KMS-11 (cell line): ENCODE results near the gene C3orf52.

ENCODE experiments used
- H2AFZ ChIP-seq: fragments of 200-600 bp; sonication (generic); 2 replicates; pipeline ENCODE4 v1.6.1; 2016; ENCODE audit warnings: antibody characterized with exemption, mixed run types, low read depth
- H3K27ac ChIP-seq: fragments of 200-600 bp; sonication (generic); 2 replicates; pipeline ENCODE4 v1.6.1; 2016; ENCODE audit warnings: mild to moderate bottlenecking, mixed run types
- H3K27me3 ChIP-seq: fragments of 200-600 bp; sonication (generic); 2 replicates; pipeline ENCODE4 v1.6.1; 2017; ENCODE audit warnings: mild to moderate bottlenecking, low read depth, mixed run types, moderate library complexity; ENCODE audit not compliant: insufficient read depth
- H3K36me3 ChIP-seq: fragments of 200-600 bp; sonication (generic); 2 replicates; pipeline ENCODE4 v1.6.1; 2017; ENCODE audit warnings: mild to moderate bottlenecking, mixed run types; ENCODE audit not compliant: insufficient read depth
- H3K4me1 ChIP-seq: fragments of 200-600 bp; sonication (generic); 2 replicates; pipeline ENCODE4 v1.6.1; 2016; ENCODE audit warnings: mild to moderate bottlenecking, low read depth, mixed run types; ENCODE audit not compliant: poor library complexity, severe bottlenecking
- H3K4me2 ChIP-seq: fragments of 200-600 bp; sonication (generic); 2 replicates; pipeline ENCODE4 v1.7.0; 2016; ENCODE audit warnings: mild to moderate bottlenecking, mixed run types
- H3K4me3 ChIP-seq: fragments of 200-600 bp; sonication (generic); IDR thresholded peaks from 2 replicates; pipeline ENCODE4 v1.6.1; 2017; ENCODE audit warnings: low read depth, low read length, mixed read lengths; ENCODE audit not compliant: insufficient read depth
- H3K79me2 ChIP-seq: fragments of 200-600 bp; sonication (generic); 2 replicates; pipeline ENCODE4 v1.6.1; 2016; ENCODE audit warnings: low read depth, mixed run types; ENCODE audit not compliant: insufficient read depth
- H3K9ac ChIP-seq: fragments of 200-600 bp; sonication (generic); 2 replicates; pipeline ENCODE4 v1.6.1; 2016; ENCODE audit warnings: mild to moderate bottlenecking, mixed run types
- H4K20me1 ChIP-seq: fragments of 200-600 bp; sonication (generic); 2 replicates; pipeline ENCODE4 v1.6.1; 2016; ENCODE audit warnings: mild to moderate bottlenecking, mixed run types; ENCODE audit not compliant: insufficient read depth
- CTCF ChIP-seq: fragments of 200-600 bp; sonication (generic); conservative IDR thresholded peaks from 2 replicates; pipeline ENCODE4 v1.6.1; 2017; ENCODE audit warnings: low read depth, mild to moderate bottlenecking, antibody characterized with exemption, low read length, moderate library complexity, mixed read lengths

The C3orf52 gene

GRCh38 chr3:112117415-112117814 lies 31.2 kb downstream of the C3orf52 start:
- H3K4me2 ChIP-seq: no peak overlapping the region
- H3K36me3 ChIP-seq: no peaks in the 10 kb centered on the region
- TF ChIP-seq CTCF: no peak

GRCh38 chr3:112117841-112118571 lies 31.8 kb downstream of the C3orf52 start:
- no peak for TF ChIP-seq CTCF
- no peaks in the 10 kb centered on the region for H3K27me3 ChIP-seq
- no peaks in the 10 kb centered on the region for H3K36me3 ChIP-seq
- H3K9ac ChIP-seq: no peak overlapping the region
- H3K4me3 ChIP-seq: no peak overlapping the region
- no peaks in the 10 kb centered on the region for H3K79me2 ChIP-seq
- no peak overlapping the region for H3K4me2 ChIP-seq
- H3K4me1 ChIP-seq: peaks cover 6% of the 10 kb centered on the region
- no peak overlapping the region for H2AFZ ChIP-seq
- no peaks in the 10 kb centered on the region for H4K20me1 ChIP-seq
- H3K27ac ChIP-seq: no peak overlapping the region

More at GRCh38 chr3:112117415-112117814, 31.2 kb downstream of the C3orf52 start:
- Histone ChIP-seq H4K20me1 (no peaks in the 10 kb centered on the region), H3K4me1 (peaks cover 6% of the 10 kb centered on the region), H3K4me3 (no peak overlapping the region), H3K27ac (no peak overlapping the region), H3K9ac (no peak overlapping the region), H2AFZ (no peak overlapping the region), H3K27me3 (no peaks in the 10 kb centered on the region), H3K79me2 (no peaks in the 10 kb centered on the region)

GRCh38 chr3:112119962-112120836 lies 34.0 kb downstream of the C3orf52 start:
- H3K27me3 ChIP-seq: no peaks in the 10 kb centered on the region
- H3K36me3 ChIP-seq: no peaks in the 10 kb centered on the region
- no peak overlapping the region for H3K9ac ChIP-seq
- no peak for TF ChIP-seq CTCF
- no peak overlapping the region for H3K4me2 ChIP-seq
- H4K20me1 ChIP-seq: no peaks in the 10 kb centered on the region
- no peaks in the 10 kb centered on the region for H3K79me2 ChIP-seq
- H2AFZ ChIP-seq: no peak overlapping the region
- no peak overlapping the region for H3K27ac ChIP-seq
- no peak overlapping the region for H3K4me3 ChIP-seq
- H3K4me1 ChIP-seq: no peaks in the 10 kb centered on the region

GRCh38 chr3:112121577-112122547 lies 35.7 kb downstream of the C3orf52 start:
- no peaks in the 10 kb centered on the region for H3K79me2 ChIP-seq
- no peaks in the 10 kb centered on the region for H3K27me3 ChIP-seq
- H3K27ac ChIP-seq: no peak overlapping the region
- H3K36me3 ChIP-seq: no peaks in the 10 kb centered on the region
- no peak overlapping the region for H3K4me2 ChIP-seq
- no peak overlapping the region for H2AFZ ChIP-seq
- no peak overlapping the region for H3K9ac ChIP-seq
- no peaks in the 10 kb centered on the region for H4K20me1 ChIP-seq
- H3K4me3 ChIP-seq: no peak overlapping the region
- no peaks in the 10 kb centered on the region for H3K4me1 ChIP-seq
- no peak for TF ChIP-seq CTCF
